ENCODE measurements around the gene SULT2B1.

The SULT2B1 gene

GRCh38 chr19:48600679-48601417 lies 48.9 kb downstream of the SULT2B1 start:
- DNase-seq (ENCODE audit: low read depth, low spot score) = no peak

GRCh38 chr19:48603001-48603400 lies 51.0 kb downstream of the SULT2B1 start:
- DNase-seq (ENCODE audit: low read depth, low spot score) = no peak

- no peak for DNase-seq (ENCODE audit: low read depth, low spot score)
These were observed 51.5 kb downstream of the SULT2B1 start for GRCh38 chr19:48603449-48603848.

- DNase-seq (ENCODE audit: low read depth, low spot score) = no peak
These were observed 51.9 kb downstream of the SULT2B1 start for GRCh38 chr19:48603850-48604249.

- DNase-seq (ENCODE audit: low read depth, low spot score) = no peak
These were observed 54.7 kb downstream of the SULT2B1 start, which contains the start of gene SPACA4 for GRCh38 chr19:48606463-48607358. TSS of gene SPACA4 (plus strand) at chr19:48606742. CDS start at chr19:48606979, 237 bp downstream.

- DNase-seq (ENCODE audit: low read depth, low spot score) = no peak
These were observed 55.4 kb downstream of the SULT2B1 start for GRCh38 chr19:48607359-48607755.

- no peak for DNase-seq (ENCODE audit: low read depth, low spot score)
These were observed 56.9 kb downstream of the SULT2B1 start for GRCh38 chr19:48608798-48609263.

GRCh38 chr19:48609571-48610108 lies 57.7 kb downstream of the SULT2B1 start:
- DNase-seq (ENCODE audit: low read depth, low spot score) = no peak

- DNase-seq (ENCODE audit: low read depth, low spot score) = no peak
These were observed 59.9 kb downstream of the SULT2B1 start for GRCh38 chr19:48611872-48612271.

- DNase-seq (ENCODE audit: low read depth, low spot score) = no peak
These were observed 61.3 kb downstream of the SULT2B1 start for GRCh38 chr19:48613024-48613851.

- DNase-seq (ENCODE audit: low read depth, low spot score) = no peak
These were observed 62.0 kb downstream of the SULT2B1 start for GRCh38 chr19:48613852-48614435.

- DNase-seq (ENCODE audit: low read depth, low spot score) = no peak
These were observed 62.7 kb downstream of the SULT2B1 start, which contains the start of gene FAM83E for GRCh38 chr19:48614436-48615230. TSS of gene FAM83E (minus strand) at chr19:48615076. CDS start at chr19:48613372, 1,704 bp downstream.

- DNase-seq (ENCODE audit: low read depth, low spot score) = no peak
These were observed 63.5 kb downstream of the SULT2B1 start for GRCh38 chr19:48615231-48616040.

GRCh38 chr19:48616041-48616436 lies 64.1 kb downstream of the SULT2B1 start:
- no peak for DNase-seq (ENCODE audit: low read depth, low spot score)

- DNase-seq (ENCODE audit: low read depth, low spot score) = no peak
These were observed 64.6 kb downstream of the SULT2B1 start for GRCh38 chr19:48616491-48617056.

GRCh38 chr19:48617146-48617937 lies 65.4 kb downstream of the SULT2B1 start:
- DNase-seq (ENCODE audit: low read depth, low spot score) = no peak

- no peak for DNase-seq (ENCODE audit: low read depth, low spot score)
These were observed 66.4 kb downstream of the SULT2B1 start for GRCh38 chr19:48618278-48618915.
